Cardiac muscle cell (in vitro differentiated cells and primary cell): ENCODE data around the gene CSMD2. TPM values are rescaled to one million over a fixed set of nuclear protein-coding genes. Genes with fewer than 3 reads are reported as not detected.

Source experiments
- DNase-seq, 2 donors: peaks; one replicate each; pipeline versions ENCODE4 v3.0.0 to v3.0.0-alpha.2; 2010 to 2017; ENCODE audit warnings: low read depth in 1 of 2, low spot score in 1 of 2
- H3K27ac ChIP-seq: fragments of 200-600 bp; sonication (generic); 2 replicates; pipeline ENCODE4 v1.5.1; 2016
- H3K27me3 ChIP-seq: fragments of 200-600 bp; sonication (generic); 2 replicates; pipeline ENCODE4 v1.6.0; 2016; ENCODE audit warnings: control low read depth
- H3K36me3 ChIP-seq: fragments of 200-600 bp; sonication (generic); 2 replicates; pipeline ENCODE4 v1.5.1; 2016; ENCODE audit warnings: control low read depth
- H3K4me1 ChIP-seq: fragments of 200-600 bp; sonication (generic); 2 replicates; pipeline ENCODE4 v1.8.1; 2017; ENCODE audit warnings: low read depth, mild to moderate bottlenecking, mixed run types
- H3K4me3 ChIP-seq: fragments of 200-600 bp; sonication (generic); 2 replicates; pipeline ENCODE4 v1.5.1; 2016; ENCODE audit warnings: mild to moderate bottlenecking
- H3K9me3 ChIP-seq: fragments of 200-600 bp; sonication (generic); 2 replicates; pipeline ENCODE4 v1.5.1; 2017; ENCODE audit warnings: low read depth, mild to moderate bottlenecking, control low read depth
- CTCF ChIP-seq: IDR thresholded peaks from 2 replicates; pipeline ENCODE4 v1.5.1; 2012; ENCODE audit warnings: low read depth, mild to moderate bottlenecking, low read length
- polyA plus RNA-seq: library from polyadenylated mRNA; unstranded; fragments of >200 nt; fragmentation: Nextera tagmentation; extraction: Ambion mirVana; gene quantifications from 2 replicates; pipeline ENCODE4 v1.2.1, GENCODE V29; 2016
- total RNA-seq: library from RNA; depleted of rRNA; stranded (reverse); fragments of >200 nt; gene quantifications from 2 replicates; pipeline ENCODE4 v1.2.3, GENCODE V29; 2016

The CSMD2 gene
- total and polyA plus RNA-seq, 2 experiments from 2014 or later: 0.24 TPM; not detected in 1

- Histone ChIP-seq H3K27ac (no peak overlapping the region), H3K4me1 (no peaks in the 10 kb centered on the region), H3K27me3 (no peaks in the 10 kb centered on the region), H3K36me3 (no peaks in the 10 kb centered on the region), H3K9me3 (no peaks in the 10 kb centered on the region), H3K4me3 (no peak overlapping the region)
- no peak for TF ChIP-seq CTCF
- DNase-seq: no peak
Observed at GRCh38 chr1:33532936-33533335, 632.1 kb downstream of the CSMD2 start.

- TF ChIP-seq CTCF: no peak
- DNase-seq: no peak
- H3K27ac ChIP-seq: no peak overlapping the region
- no peaks in the 10 kb centered on the region for H3K36me3 ChIP-seq
- H3K4me1 ChIP-seq: no peaks in the 10 kb centered on the region
- no peaks in the 10 kb centered on the region for H3K9me3 ChIP-seq
- no peaks in the 10 kb centered on the region for H3K27me3 ChIP-seq
- H3K4me3 ChIP-seq: no peak overlapping the region
Observed at GRCh38 chr1:33532250-33532649, 632.8 kb downstream of the CSMD2 start.

GRCh38 chr1:33529957-33530356 is 635.1 kb downstream of the CSMD2 start:
- Histone ChIP-seq H3K4me1 (no peaks in the 10 kb centered on the region), H3K27me3 (no peaks in the 10 kb centered on the region), H3K4me3 (no peak overlapping the region), H3K27ac (no peak overlapping the region), H3K36me3 (no peaks in the 10 kb centered on the region), H3K9me3 (no peaks in the 10 kb centered on the region)
- no peak for TF ChIP-seq CTCF
- no peak for DNase-seq

GRCh38 chr1:33527934-33528333 is 637.1 kb downstream of the CSMD2 start:
- no peaks in the 10 kb centered on the region for H3K36me3 ChIP-seq
- no peaks in the 10 kb centered on the region for H3K4me1 ChIP-seq
- H3K27me3 ChIP-seq: no peaks in the 10 kb centered on the region
- DNase-seq: no peak
- H3K27ac ChIP-seq: no peak overlapping the region
- H3K4me3 ChIP-seq: no peak overlapping the region
- no peak for TF ChIP-seq CTCF
- H3K9me3 ChIP-seq: no peaks in the 10 kb centered on the region

GRCh38 chr1:33524586-33524985 is 640.4 kb downstream of the CSMD2 start:
- DNase-seq: no peak
- TF ChIP-seq CTCF: no peak
- Histone ChIP-seq H3K27me3 (no peaks in the 10 kb centered on the region), H3K27ac (no peak overlapping the region), H3K9me3 (no peaks in the 10 kb centered on the region), H3K36me3 (no peaks in the 10 kb centered on the region), H3K4me3 (no peak overlapping the region), H3K4me1 (no peaks in the 10 kb centered on the region)
